K562 (cell line): Measurements from ENCODE around the gene GRIPAP1. TPM values are rescaled to one million over a fixed set of nuclear protein-coding genes. Genes with fewer than 3 reads are reported as not detected.
A peak's percentile ranks its signal among the peaks of the same experiment; 100 is the strongest.

Source experiments
- ATAC-seq: fragments of 200-7000 bp; cut with Tn5 transposase; 3 replicates; pipeline ENCODE4 v1.9.1; 2020; ENCODE audit warnings: moderate library complexity
- BruUV-seq: library from RNA; stranded (reverse); fragments of 400-500 nt; replicated peaks from 2 replicates; lab custom pipeline; 2021; lab: Mats Ljungman, UMichigan
- CTCF ChIA-PET: fragments of 300-600 bp; formaldehyde crosslinking; extraction: SDS; loops from one replicate; lab custom pipeline; 2021; ENCODE audit warnings: low intra/inter-chr PET ratio; lab: Yijun Ruan, JAX
- POLR2A ChIA-PET: fragments of 300-600, 350-650 bp; sonication (Branson Sonifier 250); formaldehyde crosslinking; extraction: SDS; loops from one replicate; lab custom pipeline; 2021; ENCODE audit warnings: antibody characterized with exemption, inconsistent platforms; lab: Yijun Ruan, JAX
- DNase-seq, 4 experiments: peaks; one replicate each; pipeline versions ENCODE4 v3.0.0 to v3.0.0-alpha.2; 2011 to 2018; ENCODE audit warnings: low spot score in 3 of 4, mixed read lengths in 3 of 4; ENCODE audit errors: extremely low read depth in 1 of 4
- FAIRE-seq: peaks from 2 replicates; lab custom pipeline; 2011; peaks lifted over from hg19 to GRCh38; lab: Jason Lieb, UNC
- H2AFZ ChIP-seq: 2 replicates; pipeline ENCODE4 v1.6.0; 2011; ENCODE audit warnings: low read depth, low read length, control low read depth, inconsistent platforms
- H3K27ac ChIP-seq: fragments of 200-600 bp; 3 replicates; pipeline ENCODE4 v1.8.0; 2011; ENCODE audit warnings: low read depth, mild to moderate bottlenecking, control low read depth, inconsistent platforms, low read length, moderate library complexity, mixed read lengths; ENCODE audit errors: extremely low read depth
- H3K27me3 ChIP-seq, 2 experiments: fragments of 300-600 bp in 1 of 2; 2 replicates in 1 of 2; 3 replicates in 1 of 2; pipeline versions ENCODE4 v1.6.0 to v1.8.0; 2011; ENCODE audit warnings: inconsistent platforms in 2 of 2, low read length in 2 of 2, mild to moderate bottlenecking in 1 of 2, mixed read lengths in 1 of 2, moderate library complexity in 1 of 2; ENCODE audit not compliant: control insufficient read depth in 2 of 2, insufficient read depth in 2 of 2
- H3K36me3 ChIP-seq: fragments of 300-600 bp; 3 replicates; pipeline ENCODE4 v1.8.0; 2011; ENCODE audit warnings: mild to moderate bottlenecking, low read length, inconsistent platforms; ENCODE audit not compliant: control insufficient read depth, insufficient read depth
- H3K4me1 ChIP-seq, 2 experiments: fragments of 200-600 bp in 1 of 2; replicated peaks in 1 of 2; 2 replicates in 1 of 2; 3 replicates in 1 of 2; pipeline versions ENCODE4 v1.5.1 to v1.8.0; 2011; ENCODE audit warnings: inconsistent platforms in 2 of 2, low read length in 2 of 2, mild to moderate bottlenecking in 1 of 2, mixed read lengths in 1 of 2, moderate library complexity in 1 of 2; ENCODE audit not compliant: control insufficient read depth in 2 of 2, insufficient read depth in 2 of 2
- H3K4me2 ChIP-seq: 2 replicates; pipeline ENCODE4 v1.6.1; 2011; ENCODE audit warnings: low read length, control low read depth, inconsistent platforms, mixed read lengths; ENCODE audit not compliant: insufficient read depth
- H3K4me3 ChIP-seq: fragments of 200-600 bp; sonication (generic), shearing (Covaris generic); 2 replicates; pipeline ENCODE4 v1.5.1; 2016; ENCODE audit warnings: control low read depth, inconsistent platforms
- H3K79me2 ChIP-seq: fragments of 200-600 bp; 3 replicates; pipeline ENCODE4 v1.8.0; 2011; ENCODE audit warnings: low read length, inconsistent platforms; ENCODE audit not compliant: control insufficient read depth, insufficient read depth
- H3K9ac ChIP-seq, 2 experiments: 2 replicates each; pipeline versions ENCODE4 v1.6.0 to v1.6.1; 2011; ENCODE audit warnings: low read depth in 2 of 2, low read length in 2 of 2, control low read depth in 1 of 2, inconsistent platforms in 1 of 2, mild to moderate bottlenecking in 1 of 2, mixed read lengths in 1 of 2; ENCODE audit not compliant: insufficient read depth in 1 of 2
- H3K9me1 ChIP-seq: one replicate; pipeline ENCODE4 v1.6.0; 2011; ENCODE audit warnings: inconsistent platforms, mild to moderate bottlenecking, low read length, moderate library complexity; ENCODE audit not compliant: control insufficient read depth, insufficient read depth
- H3K9me3 ChIP-seq: replicated peaks from 2 replicates; pipeline ENCODE4 v1.5.1; 2011; ENCODE audit warnings: low read depth, low read length, inconsistent platforms; ENCODE audit not compliant: control insufficient read depth, insufficient read depth
- H4K20me1 ChIP-seq: replicated peaks from 2 replicates; pipeline ENCODE4 v1.6.1; 2011; ENCODE audit warnings: low read length, inconsistent platforms, mixed read lengths; ENCODE audit not compliant: control insufficient read depth, insufficient read depth
- E2F6 ChIP-seq, 2 experiments: IDR thresholded peaks; 2 replicates each; pipeline ENCODE4 v1.6.1; 2011; ENCODE audit warnings: borderline replicate concordance in 1 of 2, control low read depth in 1 of 2, low read depth in 1 of 2, low read length in 1 of 2, mild to moderate bottlenecking in 1 of 2, mixed read lengths in 1 of 2, moderate library complexity in 1 of 2; ENCODE audit not compliant: insufficient read depth in 1 of 2, insufficient read length in 1 of 2, poor library complexity in 1 of 2, severe bottlenecking in 1 of 2; ENCODE audit errors: extremely low read depth in 1 of 2
- FOXM1 ChIP-seq, 2 experiments: fragments of 450-650 bp in 1 of 2; sonication (generic) in 1 of 2; formaldehyde crosslinking in 1 of 2; IDR thresholded peaks; 2 replicates each; pipeline versions ENCODE4 v1.6.1 to v1.9.0; 2017 to 2022; ENCODE audit warnings: low read depth in 2 of 2, mild to moderate bottlenecking in 2 of 2, missing genetic modification reagents in 1 of 2, moderate library complexity in 1 of 2
- HNRNPL ChIP-seq: fragments of 200-400 bp; formaldehyde crosslinking; IDR thresholded peaks from 2 replicates; pipeline ENCODE4 v1.6.1; 2017; ENCODE audit warnings: low read depth, mild to moderate bottlenecking, low read length
- KDM5B ChIP-seq: fragments of 200-600 bp; sonication (generic); IDR thresholded peaks from 2 replicates; pipeline ENCODE4 v1.6.1; 2012; ENCODE audit warnings: low read depth, mild to moderate bottlenecking, moderate library complexity, low read length, control low read depth, inconsistent platforms; ENCODE audit not compliant: insufficient replicate concordance
- PML ChIP-seq: IDR thresholded peaks from 2 replicates; pipeline ENCODE4 v1.6.1; 2012; ENCODE audit warnings: low read length, inconsistent platforms
- SIN3A ChIP-seq, 2 experiments: fragments of 150-350 bp in 1 of 2; IDR thresholded peaks; 2 replicates each; pipeline ENCODE4 v1.6.1; 2011 to 2016; ENCODE audit warnings: borderline replicate concordance in 2 of 2, low read depth in 2 of 2, low read length in 2 of 2, mild to moderate bottlenecking in 2 of 2, moderate library complexity in 2 of 2; ENCODE audit not compliant: control insufficient read depth in 1 of 2
- THRAP3 ChIP-seq: fragments of 450-650 bp; IDR thresholded peaks from 2 replicates; pipeline ENCODE4 v1.6.1; 2016; ENCODE audit warnings: mild to moderate bottlenecking, inconsistent platforms, borderline replicate concordance
- ZNF12 ChIP-seq: sonication (generic); formaldehyde crosslinking; IDR thresholded peaks from 2 replicates; pipeline ENCODE4 v1.4.0; 2020; ENCODE audit warnings: mild to moderate bottlenecking, missing genetic modification reagents
- WGBS: fragments of 100-300 bp; shearing (Covaris generic); methylation state at CpG from one replicate; pipeline ENCODE4 v1.1.6; 2016; ENCODE audit warnings: low coverage, mixed read lengths; ENCODE audit not compliant: insufficient coverage; ENCODE audit errors: missing lambda C conversion rate; 5-methylcytosine and 5-hydroxymethylcytosine counted together
- in situ Hi-C: fragments of 300-500 bp; cut with MboI; formaldehyde crosslinking; loops from 4 replicates; pipeline ENCODE4 v1.15.0; 2018; ENCODE audit warnings: inconsistent platforms, mixed read lengths
- intact Hi-C: fragments of 100-400 bp; cut with micrococcal nuclease; formaldehyde crosslinking; loops from 2 replicates; pipeline ENCODE4 v1.14.2; 2022
- polyA plus RNA-seq, 8 experiments: library from polyadenylated mRNA; depleted of rRNA in 4 of 8; stranded (reverse) in 5 of 8; unstranded in 3 of 8; fragments of >200 nt; fragmentation: Nextera tagmentation in 2 of 8; fragmentation: Illumina TruSeq in 1 of 8; extraction: Ambion mirVana in 2 of 8; extraction: Trizol in 1 of 8; gene quantifications; 2 replicates each; pipeline versions ENCODE4 v1.2.1 to v1.2.3, GENCODE V29; 2011 to 2014; ENCODE audit warnings: inconsistent platforms in 1 of 8, missing spikeins in 1 of 8
- total RNA-seq, 7 experiments: library from RNA; depleted of rRNA in 6 of 7; stranded (reverse); fragments of >200 nt in 6 of 7; fragmentation: Illumina TruSeq in 2 of 7; extraction: Trizol in 2 of 7; gene quantifications; 2 replicates each; pipeline versions ENCODE4 v1.2.1 to v1.2.3, GENCODE V29; 2011 to 2021; ENCODE audit warnings: low replicate concordance in 1 of 7
- TF ChIP-seq, protein P1 (sequence below): fragments of 450-650 bp; IDR thresholded peaks from 2 replicates; pipeline ENCODE4 v1.6.1; 2016; ENCODE audit warnings: low read depth

Gene GRIPAP1
- total and polyA plus RNA-seq, 9 of the 15 experiments (the other 6 are each of a cell fraction or from before 2014, with no cell fraction given): 4.1 to 41.6 (median 24.0) TPM

- peak overlapping the region; percentile 95 to 96 for H3K9ac ChIP-seq
- H3K9me1 ChIP-seq: peaks cover 3% of the 10 kb centered on the region
- intact Hi-C loops: loop anchor here (2.0 to 10.0 kb wide), 3 partner anchors 45 to 218 kb away; partner anchors contain the start of genes GRIPAP1 and PLP2
- CTCF ChIA-PET: interaction anchor here (0.6 kb wide), 1 partner anchor 384 kb away, joined by 4 read pairs; no protein-coding TSS in a partner anchor
- no peaks in the 10 kb centered on the region; a peak in 1 of 5 replicates for H3K27me3 ChIP-seq
- ATAC-seq (no peak), FAIRE-seq (no peak), DNase-seq (peak in 1 of 4 experiments; percentile 42)
- WGBS: under 1% methylated on average over 25 of the region's 61 CpGs
- H3K36me3 ChIP-seq: peaks cover 49% of the 10 kb centered on the region
- H3K4me2 ChIP-seq: peak overlapping the region; percentile 95
- no TSS peak for BruUV-seq
- no peaks in the 10 kb centered on the region for H3K9me3 ChIP-seq
- POLR2A ChIA-PET: interaction anchor here (0.6 to 2.5 kb wide), 4 partner anchors 15 to 234 kb away, joined by 3 to 10 read pairs (median 4); no protein-coding TSS in a partner anchor
- H3K4me3 ChIP-seq: peak overlapping the region; percentile 84
- H3K27ac ChIP-seq: peak overlapping the region; percentile 98
- H3K4me1 ChIP-seq: peaks cover 23 to 53% of the 10 kb centered on the region in 2 experiments
- in situ Hi-C loops: no loop called here
- H3K79me2 ChIP-seq: peaks cover 72% of the 10 kb centered on the region
- peaks cover 12% of the 10 kb centered on the region; the same call in 1 of the 2 replicates for H4K20me1 ChIP-seq
- H2AFZ ChIP-seq: no peak overlapping the region
- TF ChIP-seq FOXM1 (IDR thresholded peaks at IDR 0.05; ENCODE audit: low read depth): no peak
- TF ChIP-seq FOXM1 (CRISPR knock-in tag; IDR thresholded peaks at IDR 0.05; ENCODE audit: low read depth): 0 out of 2 replicates have a peak, but pooled peaks have one; percentile 29
- no peak for TF ChIP-seq PML
- no peak for TF ChIP-seq THRAP3
- TF ChIP-seq SIN3A (IDR thresholded peaks at IDR 0.05; ENCODE audit: borderline replicate concordance in 2 of 2, control insufficient read depth in 1 of 2, low read depth in 2 of 2, low read length in 2 of 2): 0 out of 4 replicates have a peak, but pooled peaks of 1 of the 2 experiments have one; percentile 6
- peak; percentile 61 for TF ChIP-seq KDM5B
- TF ChIP-seq ZNF12 (CRISPR knock-in tag): peak; percentile 56; the same call in 1 of the 2 replicates
- TF ChIP-seq E2F6 (IDR thresholded peaks at IDR 0.05; ENCODE audit: borderline replicate concordance in 1 of 2, extremely low read depth in 1 of 2, insufficient read depth in 1 of 2, insufficient read length in 1 of 2, low read depth in 1 of 2, low read length in 1 of 2, poor library complexity in 1 of 2, severe bottlenecking in 1 of 2): peak in 1 of 2 experiments; percentile 9
- 0 out of 2 replicates have a peak, but pooled peaks have one; percentile 37 for TF ChIP-seq HNRNPL
- TF ChIP-seq, protein P1, sequence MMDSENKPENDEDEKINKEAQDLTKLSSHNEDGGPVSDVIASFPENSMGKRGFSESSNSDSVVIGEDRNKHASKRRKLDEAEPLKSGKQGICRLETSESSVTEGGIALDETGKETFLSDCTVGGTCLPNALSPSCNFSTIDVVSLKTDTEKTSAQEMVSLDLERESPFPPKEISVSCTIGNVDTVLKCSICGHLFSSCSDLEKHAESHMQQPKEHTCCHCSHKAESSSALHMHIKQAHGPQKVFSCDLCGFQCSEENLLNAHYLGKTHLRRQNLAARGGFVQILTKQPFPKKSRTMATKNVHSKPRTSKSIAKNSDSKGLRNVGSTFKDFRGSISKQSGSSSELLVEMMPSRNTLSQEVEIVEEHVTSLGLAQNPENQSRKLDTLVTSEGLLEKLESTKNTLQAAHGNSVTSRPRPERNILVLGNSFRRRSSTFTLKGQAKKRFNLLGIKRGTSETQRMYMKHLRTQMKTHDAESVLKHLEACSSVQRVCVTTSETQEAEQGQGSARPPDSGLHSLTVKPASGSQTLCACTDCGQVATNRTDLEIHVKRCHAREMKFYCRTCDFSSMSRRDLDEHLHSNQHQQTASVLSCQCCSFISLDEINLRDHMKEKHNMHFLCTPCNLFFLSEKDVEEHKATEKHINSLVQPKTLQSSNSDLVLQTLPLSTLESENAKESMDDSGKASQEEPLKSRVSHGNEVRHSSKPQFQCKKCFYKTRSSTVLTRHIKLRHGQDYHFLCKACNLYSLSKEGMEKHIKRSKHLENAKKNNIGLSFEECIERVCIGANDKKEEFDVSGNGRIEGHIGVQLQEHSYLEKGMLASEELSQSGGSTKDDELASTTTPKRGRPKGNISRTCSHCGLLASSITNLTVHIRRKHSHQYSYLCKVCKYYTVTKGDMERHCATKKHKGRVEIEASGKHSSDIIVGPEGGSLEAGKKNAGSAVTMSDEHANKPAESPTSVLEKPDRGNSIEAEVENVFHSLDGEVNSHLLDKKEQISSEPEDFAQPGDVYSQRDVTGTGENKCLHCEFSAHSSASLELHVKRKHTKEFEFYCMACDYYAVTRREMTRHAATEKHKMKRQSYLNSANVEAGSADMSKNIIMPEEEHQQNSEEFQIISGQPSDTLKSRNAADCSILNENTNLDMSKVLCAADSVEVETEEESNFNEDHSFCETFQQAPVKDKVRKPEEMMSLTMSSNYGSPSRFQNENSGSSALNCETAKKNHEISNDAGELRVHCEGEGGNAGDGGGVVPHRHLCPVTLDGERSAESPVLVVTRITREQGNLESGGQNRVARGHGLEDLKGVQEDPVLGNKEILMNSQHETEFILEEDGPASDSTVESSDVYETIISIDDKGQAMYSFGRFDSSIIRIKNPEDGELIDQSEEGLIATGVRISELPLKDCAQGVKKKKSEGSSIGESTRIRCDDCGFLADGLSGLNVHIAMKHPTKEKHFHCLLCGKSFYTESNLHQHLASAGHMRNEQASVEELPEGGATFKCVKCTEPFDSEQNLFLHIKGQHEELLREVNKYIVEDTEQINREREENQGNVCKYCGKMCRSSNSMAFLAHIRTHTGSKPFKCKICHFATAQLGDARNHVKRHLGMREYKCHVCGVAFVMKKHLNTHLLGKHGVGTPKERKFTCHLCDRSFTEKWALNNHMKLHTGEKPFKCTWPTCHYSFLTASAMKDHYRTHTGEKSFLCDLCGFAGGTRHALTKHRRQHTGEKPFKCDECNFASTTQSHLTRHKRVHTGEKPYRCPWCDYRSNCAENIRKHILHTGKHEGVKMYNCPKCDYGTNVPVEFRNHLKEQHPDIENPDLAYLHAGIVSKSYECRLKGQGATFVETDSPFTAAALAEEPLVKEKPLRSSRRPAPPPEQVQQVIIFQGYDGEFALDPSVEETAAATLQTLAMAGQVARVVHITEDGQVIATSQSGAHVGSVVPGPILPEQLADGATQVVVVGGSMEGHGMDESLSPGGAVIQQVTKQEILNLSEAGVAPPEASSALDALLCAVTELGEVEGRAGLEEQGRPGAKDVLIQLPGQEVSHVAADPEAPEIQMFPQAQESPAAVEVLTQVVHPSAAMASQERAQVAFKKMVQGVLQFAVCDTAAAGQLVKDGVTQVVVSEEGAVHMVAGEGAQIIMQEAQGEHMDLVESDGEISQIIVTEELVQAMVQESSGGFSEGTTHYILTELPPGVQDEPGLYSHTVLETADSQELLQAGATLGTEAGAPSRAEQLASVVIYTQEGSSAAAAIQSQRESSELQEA: no peak
These were observed 45.2 kb downstream of the GRIPAP1 start for GRCh38 chrX:48956728-48957414.
